KG1 (cell line): ENCODE results near the gene LTBP1.

Source experiments
- DNase-seq: peaks from one replicate; lab custom pipeline; 2025; lab: John Stamatoyannopoulos, UW

The LTBP1 gene

GRCh38 chr2:33009249-33009648 lies 62.5 kb downstream of the LTBP1 start:
- DNase-seq = no peak

GRCh38 chr2:33011373-33011772 lies 64.6 kb downstream of the LTBP1 start:
- DNase-seq = no peak

- no peak for DNase-seq
These were observed 65.2 kb downstream of the LTBP1 start for GRCh38 chr2:33011941-33012340.

GRCh38 chr2:33013684-33014110 lies 66.9 kb downstream of the LTBP1 start:
- DNase-seq = no peak

- no peak for DNase-seq
These were observed 67.5 kb downstream of the LTBP1 start for GRCh38 chr2:33014268-33014667.

- no peak for DNase-seq
These were observed 68.8 kb downstream of the LTBP1 start for GRCh38 chr2:33015421-33016142.

GRCh38 chr2:33018271-33018670 lies 71.5 kb downstream of the LTBP1 start:
- DNase-seq = no peak

- DNase-seq = no peak
These were observed 73.0 kb downstream of the LTBP1 start for GRCh38 chr2:33019796-33020195.

GRCh38 chr2:33020883-33021282 lies 74.1 kb downstream of the LTBP1 start:
- no peak for DNase-seq

GRCh38 chr2:33021542-33022227 lies 74.9 kb downstream of the LTBP1 start:
- no peak for DNase-seq

- no peak for DNase-seq
These were observed 75.7 kb downstream of the LTBP1 start for GRCh38 chr2:33022395-33022985.

- DNase-seq = no peak
These were observed 76.4 kb downstream of the LTBP1 start for GRCh38 chr2:33022989-33023727.

GRCh38 chr2:33023728-33024500 lies 77.2 kb downstream of the LTBP1 start:
- no peak for DNase-seq

GRCh38 chr2:33024758-33025157 lies 78.0 kb downstream of the LTBP1 start:
- no peak for DNase-seq

GRCh38 chr2:33029459-33029858 lies 82.7 kb downstream of the LTBP1 start:
- DNase-seq = no peak

GRCh38 chr2:33029926-33030325 lies 83.2 kb downstream of the LTBP1 start:
- DNase-seq = no peak

- no peak for DNase-seq
These were observed 83.6 kb downstream of the LTBP1 start for GRCh38 chr2:33030326-33030725.

GRCh38 chr2:33032245-33032644 lies 85.5 kb downstream of the LTBP1 start:
- no peak for DNase-seq

- DNase-seq = no peak
These were observed 86.9 kb downstream of the LTBP1 start for GRCh38 chr2:33033606-33034081.

GRCh38 chr2:33034784-33035183 lies 88.0 kb downstream of the LTBP1 start:
- DNase-seq = no peak

- no peak for DNase-seq
These were observed 91.5 kb downstream of the LTBP1 start for GRCh38 chr2:33038230-33038629.

- DNase-seq = no peak
These were observed 92.0 kb downstream of the LTBP1 start for GRCh38 chr2:33038799-33039198.
